NCI-H524 treated with DMSO at 0.1 percent for 48 hours (cell line): ENCODE results near the gene PCDHGA12.

Experiments used
- DNase-seq: peaks from one replicate; lab custom pipeline; 2025; lab: John Stamatoyannopoulos, UW

PCDHGA12 gene

DNA sequence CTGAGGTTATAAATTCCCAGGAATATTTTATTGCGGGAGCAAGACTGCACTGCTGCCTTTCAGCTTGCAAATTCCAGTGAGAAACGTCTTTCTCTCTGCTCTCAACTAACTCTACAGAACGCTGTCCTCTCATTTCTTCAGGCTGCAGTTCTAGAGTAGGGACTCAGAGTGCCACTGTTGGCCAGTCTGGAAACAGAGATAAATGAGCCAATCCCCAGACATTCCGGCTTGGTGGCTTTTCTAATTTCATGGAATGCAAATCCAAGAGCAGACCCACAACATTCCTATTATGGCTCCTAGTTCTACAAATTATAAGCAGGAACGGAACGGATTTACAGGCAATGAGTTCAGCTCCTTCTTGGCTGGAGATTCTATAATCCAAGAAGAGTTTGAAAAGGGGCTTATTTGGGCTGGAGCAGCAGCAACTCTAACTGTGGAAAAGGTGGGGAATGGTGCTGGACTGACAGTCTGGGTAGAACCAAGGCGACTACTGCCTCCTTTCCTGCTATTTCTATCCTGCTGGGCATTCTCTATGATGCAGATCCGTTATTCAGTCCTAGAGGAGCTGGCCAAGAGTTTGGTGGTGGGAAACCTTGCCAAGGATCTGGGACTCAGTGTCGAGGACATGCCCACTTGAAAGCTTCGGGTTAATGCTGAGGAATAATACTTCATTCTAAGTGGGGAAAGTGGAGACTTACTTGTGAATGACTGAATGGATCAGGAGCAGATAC lies 9.3 kb downstream of the PCDHGA12 start:
- no peak for DNase-seq

DNA sequence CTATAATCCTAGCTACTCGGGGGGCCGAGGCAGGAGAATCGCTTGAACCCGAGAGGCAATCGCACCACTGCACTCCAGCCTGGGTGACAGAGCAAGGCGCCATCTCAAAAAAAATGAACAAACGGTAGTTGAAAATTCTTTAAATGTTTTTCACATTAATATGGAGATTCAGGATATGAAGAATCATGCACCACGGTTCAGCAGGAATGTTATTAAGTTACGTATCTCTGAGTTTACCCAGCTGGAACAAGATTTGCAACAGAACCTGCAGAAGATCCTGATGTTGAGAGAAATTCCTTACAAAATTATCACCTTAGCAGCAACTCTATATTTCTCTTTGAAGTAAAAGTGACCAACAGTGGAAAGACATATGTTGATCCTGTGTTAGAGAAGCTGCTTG lies 10.0 kb downstream of the PCDHGA12 start:
- DNase-seq: no peak

DNA sequence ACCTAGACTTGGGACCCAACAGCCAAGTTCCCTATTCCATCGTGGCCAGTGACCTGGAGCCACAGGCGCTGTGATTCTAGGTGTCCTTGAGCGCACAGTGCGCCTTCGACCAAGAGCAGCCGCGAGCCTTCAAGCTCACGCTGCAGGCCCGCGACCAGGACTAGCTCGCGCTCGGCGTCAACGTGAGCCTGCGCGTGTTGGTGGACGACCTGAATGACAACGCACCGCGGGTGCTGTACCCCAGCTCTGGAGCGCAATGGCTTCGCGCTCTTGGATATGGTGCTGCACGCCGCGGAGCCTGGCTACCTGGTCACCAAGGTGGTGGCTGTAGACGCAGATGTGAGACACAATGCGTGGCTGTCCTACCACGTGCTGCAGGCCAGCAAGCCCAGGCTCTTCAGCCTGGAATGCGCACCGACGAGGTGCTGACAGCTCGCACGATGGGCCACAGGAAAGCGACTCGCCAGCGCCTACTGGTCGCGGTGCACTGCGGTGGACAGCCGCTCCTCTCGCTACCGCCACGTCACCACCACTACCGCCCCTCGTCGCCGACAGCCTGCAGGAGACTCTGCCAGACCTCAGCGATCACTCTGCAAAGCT lies 11.4 kb downstream of the PCDHGA12 start:
- no peak for DNase-seq

DNA sequence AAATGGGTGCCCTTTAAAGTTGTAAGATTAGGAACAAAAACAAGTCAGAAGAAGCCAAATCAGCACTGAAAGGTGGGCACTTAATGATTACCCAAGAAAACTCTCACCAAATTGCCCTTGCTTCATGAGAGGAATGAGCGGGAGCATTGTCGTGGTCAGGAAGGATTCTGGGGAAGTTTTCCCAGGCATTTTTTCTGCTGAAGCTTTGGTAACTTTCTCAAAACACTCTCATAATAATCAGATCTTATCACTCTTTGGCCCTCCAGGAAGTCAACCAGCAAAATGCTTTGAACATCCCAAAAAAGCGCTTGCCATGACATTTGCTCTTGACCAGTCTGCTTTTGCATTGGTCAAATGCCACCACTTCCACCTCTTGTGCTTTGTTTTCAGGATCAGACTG lies 35.0 kb downstream of the PCDHGA12 start:
- no peak for DNase-seq

DNA sequence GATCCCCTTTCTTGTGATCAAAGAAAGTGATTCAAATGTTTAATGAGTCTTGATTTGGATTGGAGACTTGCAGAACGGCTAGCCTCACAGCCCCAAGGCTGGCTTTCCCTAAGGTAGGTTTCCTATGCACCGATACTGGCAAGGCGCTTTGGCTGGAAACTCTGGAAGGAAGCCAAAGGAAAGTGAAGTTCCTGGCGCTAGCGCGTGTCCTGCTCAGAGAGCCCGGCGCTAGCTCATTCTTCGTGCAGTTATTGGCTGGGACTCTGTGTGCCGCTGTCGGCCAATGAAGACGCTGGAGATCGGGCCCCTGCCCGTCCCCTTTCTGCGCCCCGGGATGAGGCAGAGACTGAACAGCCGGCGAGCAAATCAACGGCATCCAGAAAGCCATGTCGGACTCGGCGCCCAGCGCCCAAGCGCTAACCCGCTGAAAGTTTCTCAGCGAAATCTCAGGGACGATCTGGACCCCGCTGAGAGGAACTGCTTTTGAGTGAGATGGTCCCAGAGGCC lies 45.4 kb downstream of the PCDHGA12 start, which contains the start of gene PCDHGC3:
Gene PCDHGC3 (plus strand): TSS at position 342 of the 507 bp plus-strand sequence. CDS start 151 bp downstream, at position 493.
- DNase-seq: peak; percentile 50

DNA sequence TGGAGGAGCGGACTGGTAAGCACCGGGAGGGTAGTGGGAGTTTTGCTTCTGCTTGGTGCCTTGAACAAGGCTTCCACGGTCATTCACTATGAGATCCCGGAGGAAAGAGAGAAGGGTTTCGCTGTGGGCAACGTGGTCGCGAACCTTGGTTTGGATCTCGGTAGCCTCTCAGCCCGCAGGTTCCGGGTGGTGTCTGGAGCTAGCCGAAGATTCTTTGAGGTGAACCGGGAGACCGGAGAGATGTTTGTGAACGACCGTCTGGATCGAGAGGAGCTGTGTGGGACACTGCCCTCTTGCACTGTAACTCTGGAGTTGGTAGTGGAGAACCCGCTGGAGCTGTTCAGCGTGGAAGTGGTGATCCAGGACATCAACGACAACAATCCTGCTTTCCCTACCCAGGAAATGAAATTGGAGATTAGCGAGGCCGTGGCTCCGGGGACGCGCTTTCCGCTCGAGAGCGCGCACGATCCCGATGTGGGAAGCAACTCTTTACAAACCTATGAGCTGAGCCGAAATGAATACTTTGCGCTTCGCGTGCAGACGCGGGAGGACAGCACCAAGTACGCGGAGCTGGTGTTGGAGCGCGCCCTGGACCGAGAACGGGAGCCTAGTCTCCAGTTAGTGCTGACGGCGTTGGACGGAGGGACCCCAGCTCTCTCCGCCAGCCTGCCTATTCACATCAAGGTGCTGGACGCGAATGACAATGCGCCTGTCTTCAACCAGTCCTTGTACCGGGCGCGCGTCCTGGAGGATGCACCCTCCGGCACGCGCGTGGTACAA lies 46.0 kb downstream of the PCDHGA12 start:
- no peak for DNase-seq

DNA sequence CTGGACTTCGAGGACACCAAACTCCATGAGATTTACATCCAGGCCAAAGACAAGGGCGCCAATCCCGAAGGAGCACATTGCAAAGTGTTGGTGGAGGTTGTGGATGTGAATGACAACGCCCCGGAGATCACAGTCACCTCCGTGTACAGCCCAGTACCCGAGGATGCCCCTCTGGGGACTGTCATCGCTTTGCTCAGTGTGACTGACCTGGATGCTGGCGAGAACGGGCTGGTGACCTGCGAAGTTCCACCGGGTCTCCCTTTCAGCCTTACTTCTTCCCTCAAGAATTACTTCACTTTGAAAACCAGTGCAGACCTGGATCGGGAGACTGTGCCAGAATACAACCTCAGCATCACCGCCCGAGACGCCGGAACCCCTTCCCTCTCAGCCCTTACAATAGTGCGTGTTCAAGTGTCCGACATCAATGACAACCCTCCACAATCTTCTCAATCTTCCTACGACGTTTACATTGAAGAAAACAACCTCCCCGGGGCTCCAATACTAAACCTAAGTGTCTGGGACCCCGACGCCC lies 46.8 kb downstream of the PCDHGA12 start:
- no peak for DNase-seq

DNA sequence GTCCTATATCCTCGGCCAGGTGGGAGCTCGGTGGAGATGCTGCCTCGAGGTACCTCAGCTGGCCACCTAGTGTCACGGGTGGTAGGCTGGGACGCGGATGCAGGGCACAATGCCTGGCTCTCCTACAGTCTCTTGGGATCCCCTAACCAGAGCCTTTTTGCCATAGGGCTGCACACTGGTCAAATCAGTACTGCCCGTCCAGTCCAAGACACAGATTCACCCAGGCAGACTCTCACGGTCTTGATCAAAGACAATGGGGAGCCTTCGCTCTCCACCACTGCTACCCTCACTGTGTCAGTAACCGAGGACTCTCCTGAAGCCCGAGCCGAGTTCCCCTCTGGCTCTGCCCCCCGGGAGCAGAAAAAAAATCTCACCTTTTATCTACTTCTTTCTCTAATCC lies 47.5 kb downstream of the PCDHGA12 start:
- no peak for DNase-seq

DNA sequence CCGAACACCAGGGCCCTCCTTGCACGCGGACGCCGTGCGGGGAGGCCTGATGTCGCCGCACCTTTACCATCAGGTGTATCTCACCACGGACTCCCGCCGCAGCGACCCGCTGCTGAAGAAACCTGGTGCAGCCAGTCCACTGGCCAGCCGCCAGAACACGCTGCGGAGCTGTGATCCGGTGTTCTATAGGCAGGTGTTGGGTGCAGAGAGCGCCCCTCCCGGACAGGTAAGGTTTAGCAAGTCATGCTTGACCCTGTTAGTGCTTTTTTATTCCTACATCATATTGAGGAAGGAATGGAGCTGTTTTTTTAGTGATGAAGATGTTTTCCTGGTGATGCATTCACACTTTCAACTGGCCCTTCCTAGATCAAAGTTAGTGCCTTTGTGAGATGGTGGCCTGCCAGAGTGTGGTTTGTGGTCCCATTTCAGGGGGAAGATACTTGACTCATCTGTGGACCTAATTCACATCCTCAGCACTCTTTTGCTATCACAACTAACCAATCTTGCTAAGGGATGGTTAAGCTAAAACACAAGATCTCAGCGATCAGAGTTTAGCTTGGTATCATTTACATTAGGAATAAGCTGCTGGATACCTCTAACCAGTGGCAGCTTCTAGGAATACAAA lies 48.1 kb downstream of the PCDHGA12 start:
- DNase-seq: no peak

DNA sequence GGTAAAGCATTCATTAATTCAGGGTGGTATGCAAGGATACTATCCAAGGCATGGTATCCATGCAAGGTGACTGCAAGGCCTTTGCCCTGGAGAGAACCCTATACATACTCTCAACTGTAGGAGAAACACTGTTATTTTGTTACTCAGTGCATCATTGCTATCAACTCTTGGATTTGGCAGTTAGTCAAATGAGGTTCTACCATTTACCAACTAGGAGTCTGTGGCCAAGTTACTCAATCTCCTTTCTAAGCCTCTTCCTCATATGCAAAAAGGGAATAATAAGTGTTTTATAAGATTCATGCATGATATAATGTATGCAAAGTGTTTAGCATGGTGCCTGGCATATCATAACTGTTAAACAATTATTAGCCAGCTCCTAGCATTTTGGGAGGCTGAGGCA lies 49.5 kb downstream of the PCDHGA12 start:
- DNase-seq: no peak
